ENCODE results near the gene RTEL1. TPM values are rescaled to one million over a fixed set of nuclear protein-coding genes. Genes with fewer than 3 reads are reported as not detected.
"Not testable (repeated sequence)": the region's sequence is repeated elsewhere in the genome, so short reads cannot be mapped to it uniquely, and the experiment has no call there.

RTEL1 gene
- polyA plus RNA-seq, 4 donors: 16.3 to 21.0 (median 18.3) TPM

DNA sequence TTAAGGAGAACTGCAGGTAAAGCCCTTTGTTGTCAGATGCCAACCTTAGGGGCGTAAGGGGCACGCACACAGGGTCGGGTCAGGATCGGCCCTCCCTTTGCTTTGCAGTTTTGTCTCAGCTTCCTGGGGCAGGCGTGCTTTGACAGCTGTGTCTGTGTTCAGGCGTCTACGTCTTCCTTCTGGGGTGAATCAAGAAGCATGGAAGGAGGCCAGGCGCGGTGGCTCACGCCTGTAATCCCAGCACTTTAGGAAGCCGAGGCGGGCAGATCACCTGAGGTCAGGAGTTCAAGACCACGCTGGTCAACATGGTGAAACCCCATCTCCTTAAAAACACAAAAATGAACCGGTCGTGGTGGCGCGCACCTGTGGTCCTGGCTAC, 51.0 kb downstream of the RTEL1 start:
- DNase-seq (ENCODE audit: low read depth in 4 of 4, low spot score in 3 of 4): no peak

DNA sequence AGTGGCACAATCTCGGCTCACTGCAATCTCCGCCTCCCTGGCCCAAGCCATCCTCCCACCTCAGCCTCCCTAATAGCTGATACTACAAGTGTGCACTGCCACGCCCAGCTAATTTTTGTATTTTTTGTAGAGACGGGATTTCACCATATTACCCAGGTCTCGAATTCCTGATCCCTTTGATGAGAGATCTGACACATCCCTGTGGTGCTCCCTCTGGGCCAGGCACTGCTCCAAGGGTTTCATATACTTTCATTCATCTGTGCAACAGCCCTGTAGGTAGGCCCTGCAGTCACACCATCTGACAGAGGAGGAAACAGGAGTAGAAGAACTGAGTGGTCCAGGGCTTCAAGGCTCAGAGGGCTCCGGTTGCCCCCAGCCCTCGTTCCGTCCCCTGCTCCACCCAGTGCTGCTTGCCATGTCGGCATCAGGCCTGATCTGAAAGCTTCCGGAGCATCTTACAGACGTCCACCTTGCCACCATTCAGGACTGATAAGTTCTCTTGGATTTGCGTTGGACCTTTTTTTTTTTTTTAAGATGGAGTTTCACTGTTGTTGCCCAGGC, 53.1 kb downstream of the RTEL1 start:
- no peak for DNase-seq (ENCODE audit: low read depth in 4 of 4, low spot score in 3 of 4)

DNA sequence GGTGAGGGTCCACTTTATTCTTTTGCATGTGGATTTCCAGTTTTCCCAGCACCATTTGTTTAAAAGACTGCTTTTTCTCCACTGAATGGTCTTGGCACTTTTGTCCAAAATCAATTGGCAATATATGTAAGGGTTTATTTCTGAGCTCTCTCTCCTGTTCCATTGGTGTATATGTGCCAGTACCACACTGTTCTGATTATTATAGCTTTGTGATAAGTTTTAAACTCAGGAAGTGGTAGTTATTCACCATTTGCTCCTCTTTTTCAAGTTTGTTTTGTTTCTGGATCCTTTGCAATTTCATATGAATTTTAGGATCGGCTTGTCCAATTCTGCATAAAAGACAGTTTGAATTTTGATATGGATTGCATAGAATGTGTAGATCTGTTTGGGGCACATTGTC, 54.1 kb downstream of the RTEL1 start:
- DNase-seq (ENCODE audit: low read depth in 4 of 4, low spot score in 3 of 4): no peak

DNA sequence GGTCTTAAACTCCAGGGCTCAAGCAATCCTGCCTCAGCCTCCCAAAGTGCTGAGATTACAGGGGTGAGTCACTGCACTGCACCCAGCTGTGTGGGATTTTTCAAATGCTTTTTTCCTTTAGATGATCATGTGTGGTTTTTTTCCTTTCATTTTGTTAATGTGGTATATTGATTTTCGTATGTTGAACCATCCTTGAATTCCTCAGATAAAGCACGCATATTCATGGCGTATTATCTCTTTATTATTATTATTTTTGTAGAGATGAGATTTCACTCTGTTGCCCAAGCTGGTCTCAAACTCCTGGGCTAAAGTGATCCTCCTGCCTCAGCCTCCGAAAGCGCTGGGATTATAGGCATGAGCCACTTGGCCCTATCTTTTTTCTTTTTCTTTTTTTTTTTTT, 56.7 kb downstream of the RTEL1 start:
- no peak for DNase-seq (ENCODE audit: low read depth in 4 of 4, low spot score in 3 of 4)

DNA sequence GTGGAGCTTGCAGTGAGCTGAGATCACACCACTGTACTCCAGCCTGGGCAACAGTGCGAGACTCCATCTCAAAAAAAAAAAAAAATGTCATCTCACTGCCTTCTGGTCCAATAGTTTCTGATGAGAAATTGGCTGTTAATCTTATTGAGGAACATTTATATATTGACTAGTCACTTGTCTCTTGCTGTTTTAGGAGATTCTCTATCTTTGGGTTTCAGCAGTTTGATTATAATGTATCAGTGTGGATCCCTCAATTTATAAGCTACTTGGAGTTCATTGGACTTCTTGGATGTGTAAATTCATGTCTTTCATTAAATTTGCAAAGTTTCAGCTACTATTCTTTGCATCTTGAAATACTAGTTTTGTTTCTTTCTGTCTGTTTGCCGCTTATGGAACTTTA, 60.9 kb downstream of the RTEL1 start:
- no peak for DNase-seq (ENCODE audit: low read depth in 4 of 4, low spot score in 3 of 4)

DNA sequence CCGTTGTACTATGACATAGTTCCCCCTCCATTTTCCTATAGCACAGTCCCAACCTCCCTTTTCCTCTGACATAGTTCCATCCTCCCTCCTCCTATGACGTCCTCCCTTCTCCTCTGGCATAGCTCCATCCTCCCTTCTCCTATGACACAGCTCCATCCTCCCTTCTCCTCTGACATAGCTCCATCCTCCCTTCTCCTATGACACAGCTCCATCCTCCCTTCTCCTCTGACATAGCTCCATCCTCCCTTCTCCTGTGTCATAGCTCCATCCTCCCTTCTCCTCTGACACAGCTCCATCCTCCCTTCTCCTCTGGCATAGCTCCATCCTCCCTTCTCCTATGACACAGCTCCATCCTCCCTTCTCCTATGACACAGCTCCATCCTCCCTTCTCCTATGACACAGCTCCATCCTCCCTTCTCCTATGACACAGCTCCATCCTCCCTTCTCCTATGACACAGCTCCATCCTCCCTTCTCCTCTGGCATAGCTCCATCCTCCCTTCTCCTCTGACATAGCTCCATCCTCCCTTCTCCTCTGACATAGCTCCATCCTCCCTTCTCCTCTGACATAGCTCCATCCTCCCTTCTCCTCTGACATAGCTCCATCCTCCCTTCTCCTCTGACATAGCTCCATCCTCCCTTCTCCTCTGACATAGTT, 65.0 kb downstream of the RTEL1 start:
- not testable (repeated sequence) for DNase-seq (ENCODE audit: low read depth in 4 of 4, low spot score in 3 of 4)

DNA sequence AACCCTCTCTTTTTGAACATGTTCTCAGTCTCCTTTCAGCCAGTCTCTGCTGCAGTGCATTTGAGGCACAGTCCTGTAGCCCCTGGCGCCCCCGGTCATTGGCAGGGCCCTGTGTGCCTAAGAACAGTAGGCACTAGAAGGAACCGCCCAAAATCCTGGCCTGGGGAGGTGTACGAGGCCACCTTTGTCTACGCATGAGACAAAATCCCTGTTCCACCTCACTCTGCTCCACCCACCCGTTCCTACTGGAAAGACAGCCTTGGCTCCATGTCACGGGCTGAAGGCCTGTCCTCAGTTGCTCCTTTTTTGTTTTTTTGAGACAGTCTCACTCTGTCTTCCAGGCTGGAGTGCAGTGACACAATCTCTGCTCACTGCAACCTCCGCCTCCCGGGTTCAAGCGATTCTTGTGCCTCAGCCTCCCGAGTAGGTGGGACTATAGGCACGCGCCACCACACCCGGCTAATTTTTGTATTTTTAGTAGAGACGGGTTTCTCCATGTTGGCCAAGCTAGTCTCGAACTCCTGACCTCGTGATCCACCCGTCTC, 72.1 kb downstream of the RTEL1 start:
- DNase-seq (ENCODE audit: low read depth in 4 of 4, low spot score in 3 of 4): not testable (repeated sequence)

DNA sequence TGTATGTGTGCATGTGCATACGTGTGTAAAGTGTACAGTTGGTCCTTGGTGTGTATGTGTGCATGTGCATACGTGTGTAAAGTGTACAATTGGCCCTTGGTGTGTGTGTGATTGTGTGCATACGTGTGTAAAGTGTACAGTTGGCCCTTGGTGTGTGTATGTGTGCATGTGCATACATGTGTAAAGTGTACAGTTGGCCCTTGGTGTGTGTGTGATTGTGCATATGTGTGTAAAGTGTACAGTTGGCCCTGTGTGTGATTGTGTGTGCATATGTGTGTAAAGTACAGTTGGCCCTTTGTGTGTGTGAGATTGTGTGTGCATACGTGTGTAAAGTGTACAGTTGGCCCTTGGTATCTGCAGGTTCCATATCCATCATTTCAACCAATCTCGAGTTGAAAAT, 73.3 kb downstream of the RTEL1 start:
- DNase-seq (ENCODE audit: low read depth in 4 of 4, low spot score in 3 of 4): no peak

DNA sequence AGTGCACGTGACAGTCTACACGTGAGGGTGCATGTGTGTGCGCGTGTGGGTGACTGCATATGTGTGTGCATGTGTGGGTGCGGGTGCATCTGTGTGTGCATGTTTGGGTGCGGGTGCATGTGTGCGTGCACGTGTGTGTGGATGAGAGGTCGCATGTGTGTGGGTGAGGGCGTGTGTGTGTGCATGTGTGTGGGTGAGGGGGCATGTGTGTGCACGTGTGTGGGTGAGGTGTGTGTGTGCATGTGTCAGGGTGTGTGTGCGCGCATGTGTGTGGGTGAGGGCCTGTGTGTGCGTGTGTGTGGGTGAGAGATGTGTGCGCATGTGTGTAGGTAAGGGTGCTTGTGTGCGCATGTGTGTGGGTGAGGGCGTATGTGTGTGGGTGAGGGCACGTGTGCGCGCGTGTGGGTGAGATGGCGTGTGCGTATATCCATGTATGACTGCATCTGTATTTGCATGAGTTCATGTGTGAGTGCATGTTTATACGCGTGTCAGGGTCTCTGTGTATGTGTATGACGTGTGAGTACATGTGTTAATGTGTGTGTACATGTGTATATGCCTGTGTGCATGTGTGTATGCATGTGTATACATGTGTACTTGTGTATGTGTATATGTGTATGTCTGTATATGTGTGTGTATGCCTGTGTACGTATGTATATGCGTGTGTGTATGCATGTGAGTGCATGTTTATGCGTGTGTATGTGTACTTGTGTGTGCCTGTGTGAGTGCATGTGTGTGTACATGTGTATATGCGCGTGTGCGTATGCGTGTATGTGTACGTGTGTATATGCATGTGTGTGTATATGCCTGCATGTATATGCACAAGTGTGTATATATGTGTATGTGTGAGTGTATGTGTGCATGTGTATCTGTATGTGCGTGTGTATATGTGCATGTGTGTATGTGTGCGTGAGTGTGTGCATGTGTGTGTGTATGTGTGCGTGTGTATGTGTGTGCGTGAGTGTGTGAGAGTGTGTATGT, 74.3 kb downstream of the RTEL1 start:
- DNase-seq (ENCODE audit: low read depth in 4 of 4, low spot score in 3 of 4): no peak

DNA sequence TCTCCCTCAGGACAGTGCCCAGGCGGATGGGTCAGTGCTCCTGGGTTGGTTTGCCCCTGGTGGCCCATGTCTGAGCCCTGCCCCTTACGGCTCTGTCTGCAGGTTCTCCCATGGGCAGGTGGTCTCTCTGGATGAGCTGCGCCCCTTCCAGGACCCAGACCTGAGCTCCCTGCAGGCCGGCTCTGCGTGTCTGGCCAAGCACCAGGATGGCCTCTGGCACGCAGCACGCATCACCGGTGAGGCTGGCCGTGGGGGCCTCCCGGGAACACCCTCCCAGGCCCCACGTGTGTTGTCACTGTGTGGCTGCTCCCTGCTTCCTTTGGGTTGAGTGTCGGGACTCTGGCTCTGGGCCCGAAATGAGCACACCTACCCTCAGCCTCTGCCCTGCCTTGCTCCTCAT, 75.0 kb downstream of the RTEL1 start:
- no peak for DNase-seq (ENCODE audit: low read depth in 4 of 4, low spot score in 3 of 4)

DNA sequence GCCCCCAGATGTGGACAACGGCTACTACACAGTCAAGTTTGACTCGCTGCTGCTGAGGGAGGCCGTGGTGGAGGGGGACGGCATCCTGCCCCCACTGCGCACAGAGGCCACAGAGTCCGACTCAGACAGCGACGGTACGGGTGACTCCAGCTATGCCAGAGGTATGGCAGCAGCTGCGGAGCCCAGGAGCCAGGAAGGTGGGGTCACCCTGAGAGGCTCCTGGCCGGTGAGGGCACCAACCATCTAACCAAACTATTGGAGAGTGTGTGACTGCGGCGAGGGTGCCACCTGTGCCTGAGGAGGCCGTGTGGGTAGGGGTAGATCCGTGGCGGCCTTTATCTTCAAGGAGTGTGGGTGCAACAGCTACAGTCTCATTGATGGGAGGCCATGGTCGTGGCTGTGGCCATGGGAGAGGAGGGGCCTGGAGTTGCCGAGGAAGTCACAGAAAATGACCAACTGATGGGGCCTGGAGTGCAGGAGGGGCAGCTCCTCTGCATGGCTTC, 75.5 kb downstream of the RTEL1 start:
- no peak for DNase-seq (ENCODE audit: low read depth in 4 of 4, low spot score in 3 of 4)

DNA sequence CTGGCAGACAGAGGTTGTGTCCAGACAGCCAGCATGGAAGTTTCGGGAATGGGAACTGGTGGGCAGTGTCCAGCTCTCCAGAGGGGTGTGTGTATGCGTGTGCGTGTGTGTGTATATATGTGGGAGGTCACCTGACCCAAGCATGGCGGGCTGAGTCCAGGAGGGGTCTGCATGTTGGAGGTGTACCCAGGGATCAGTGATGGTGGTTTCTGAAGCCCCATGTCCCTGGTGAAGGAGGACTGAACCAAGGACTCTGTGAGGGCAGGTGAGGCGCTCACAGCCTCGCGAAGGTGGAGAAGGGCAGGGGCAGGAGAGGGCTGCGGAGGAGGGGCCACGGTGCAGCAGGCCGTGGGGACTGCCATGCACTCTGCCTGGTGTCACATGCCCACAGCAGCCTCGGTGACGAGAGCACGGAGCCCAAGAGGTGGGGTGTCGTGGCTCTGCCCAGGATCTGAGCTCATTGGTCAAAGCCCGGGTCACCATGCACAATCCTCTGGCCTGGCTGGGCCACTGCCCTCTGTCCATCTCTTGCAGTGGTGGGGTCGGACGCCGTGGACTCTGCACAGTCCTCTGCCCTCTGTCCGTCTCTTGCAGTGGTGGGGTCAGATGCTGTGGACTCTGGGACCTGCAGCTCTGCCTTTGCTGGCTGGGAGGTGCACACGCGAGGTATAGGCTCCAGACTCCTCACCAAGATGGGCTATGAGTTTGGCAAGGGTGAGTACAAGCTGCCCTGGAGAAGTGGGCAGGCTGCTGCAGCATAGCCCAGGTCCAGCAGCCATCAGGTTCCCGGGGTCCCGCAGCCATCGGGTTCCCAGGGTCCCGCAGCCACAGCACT, 76.2 kb downstream of the RTEL1 start:
- no peak for DNase-seq (ENCODE audit: low read depth in 4 of 4, low spot score in 3 of 4)

DNA sequence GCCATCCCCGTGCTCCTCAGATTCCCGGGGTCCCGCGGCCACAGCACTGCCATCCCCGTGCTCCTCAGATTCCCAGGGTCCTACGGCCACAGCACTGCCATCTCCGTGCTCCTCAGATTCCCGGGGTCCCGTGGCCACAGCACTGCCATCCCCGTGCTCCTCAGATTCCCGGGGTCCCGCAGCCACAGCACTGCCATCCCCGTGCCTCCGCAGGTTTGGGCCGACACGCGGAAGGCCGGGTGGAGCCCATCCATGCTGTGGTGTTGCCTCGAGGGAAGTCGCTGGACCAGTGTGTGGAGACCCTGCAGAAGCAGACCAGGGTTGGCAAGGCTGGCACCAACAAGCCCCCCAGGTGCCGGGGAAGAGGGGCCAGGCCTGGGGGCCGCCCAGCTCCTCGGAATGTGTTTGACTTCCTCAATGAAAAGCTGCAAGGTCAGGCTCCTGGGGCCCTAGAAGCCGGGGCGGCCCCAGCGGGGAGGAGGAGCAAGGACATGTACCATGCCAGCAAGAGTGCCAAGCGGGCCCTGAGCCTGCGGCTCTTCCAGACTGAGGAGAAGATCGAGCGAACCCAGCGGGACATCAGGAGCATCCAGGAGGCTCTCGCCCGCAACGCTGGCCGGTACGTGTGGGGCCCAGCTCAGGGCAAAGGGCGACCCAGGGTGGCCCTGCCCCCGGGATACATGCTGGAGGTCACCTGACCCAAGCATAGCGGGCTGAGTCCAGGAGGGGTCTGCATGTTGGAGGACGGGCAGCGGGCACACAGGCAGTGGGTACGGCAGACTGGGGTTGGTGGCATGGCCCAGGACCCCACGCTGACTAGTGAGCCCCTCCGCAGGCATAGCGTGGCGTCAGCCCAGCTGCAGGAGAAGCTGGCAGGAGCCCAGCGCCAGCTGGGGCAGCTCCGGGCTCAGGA, 77.1 kb downstream of the RTEL1 start:
- DNase-seq (ENCODE audit: low read depth in 4 of 4, low spot score in 3 of 4): no peak

DNA sequence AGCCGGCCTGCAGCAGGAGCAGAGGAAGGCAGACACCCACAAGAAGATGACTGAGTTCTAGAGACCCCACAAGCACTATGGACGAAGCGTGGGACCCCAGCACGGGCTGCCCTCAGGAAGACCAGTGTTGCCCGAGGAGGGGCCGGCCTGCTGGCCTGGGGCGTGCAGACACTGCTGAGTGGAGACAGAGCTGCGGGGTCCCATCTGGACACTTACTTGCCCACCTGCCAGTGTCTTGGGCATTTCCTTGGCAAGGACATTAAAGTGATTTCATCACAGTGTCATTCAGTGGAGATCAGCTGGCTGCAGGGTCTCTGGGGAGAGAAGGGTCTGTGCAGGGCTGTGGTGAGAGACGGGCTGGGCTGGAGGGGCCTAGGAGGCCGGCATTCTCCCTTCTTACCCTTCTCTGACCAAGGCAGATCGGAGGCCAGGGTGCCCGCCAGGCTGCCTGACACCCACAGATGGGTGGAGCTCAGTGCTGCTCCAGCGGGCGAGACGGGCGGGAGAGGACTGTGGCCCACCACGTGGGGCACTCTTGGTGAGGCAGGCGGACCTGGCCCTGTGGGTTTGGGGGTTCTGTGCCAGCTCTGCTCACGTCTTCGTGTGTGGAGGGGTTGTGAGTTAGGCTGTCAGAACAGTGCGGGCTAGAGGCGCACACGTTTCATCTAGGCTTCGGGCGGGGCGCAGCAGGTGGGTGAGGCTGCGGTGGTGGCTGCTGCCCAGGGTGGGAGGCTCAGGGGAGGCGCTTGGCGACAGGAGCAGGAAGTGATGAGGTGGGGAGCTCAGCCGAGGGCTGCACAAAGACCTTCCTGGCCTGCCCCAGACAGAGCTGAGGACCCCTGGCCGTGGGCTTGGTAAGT, 78.0 kb downstream of the RTEL1 start, which contains the start of gene LIME1:
TSS of gene LIME1 (plus strand) at position 806 of the 860 bp plus-strand sequence. CDS start 886 bp downstream, outside the sequence.
- DNase-seq (ENCODE audit: low read depth in 4 of 4, low spot score in 3 of 4): no peak

DNA sequence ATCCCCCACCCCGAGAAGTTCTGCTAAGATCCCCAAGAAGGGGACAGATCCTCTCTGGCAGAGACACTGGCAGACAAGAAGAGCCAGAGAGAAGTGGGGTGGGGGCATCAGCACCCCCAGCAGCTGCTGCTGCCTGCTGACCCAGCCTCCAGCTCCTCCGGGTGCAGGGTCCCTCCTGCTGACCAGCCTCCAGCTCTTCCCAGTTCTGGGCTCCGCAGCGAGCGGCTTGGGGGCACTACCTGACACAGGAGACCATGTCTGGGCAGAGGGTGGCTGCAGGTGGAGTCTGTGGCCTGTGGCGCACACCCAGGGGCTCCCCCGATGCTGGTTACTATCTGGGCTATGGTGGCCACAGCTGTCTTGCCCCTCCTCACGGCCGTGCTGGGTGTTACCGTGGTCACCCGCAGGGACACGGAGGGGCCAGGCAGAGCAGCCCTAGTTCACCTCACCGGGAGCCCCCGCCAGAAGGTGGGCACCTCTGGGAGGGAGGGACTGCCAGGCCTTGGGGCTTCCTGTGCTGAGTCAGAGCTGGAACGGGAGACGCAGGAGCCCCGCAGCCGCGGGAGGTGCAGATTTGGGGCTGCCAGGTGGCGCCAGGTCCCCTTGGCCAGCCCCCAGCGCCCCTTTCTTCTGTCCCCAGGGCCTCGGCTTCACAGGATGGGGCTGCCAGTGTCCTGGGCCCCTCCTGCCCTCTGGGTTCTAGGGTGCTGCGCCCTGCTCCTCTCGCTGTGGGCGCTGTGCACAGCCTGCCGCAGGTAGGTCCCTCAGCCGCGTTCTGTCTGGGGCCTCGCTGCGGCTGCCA, 79.0 kb downstream of the RTEL1 start:
- DNase-seq (ENCODE audit: low read depth in 4 of 4, low spot score in 3 of 4): no peak

DNA sequence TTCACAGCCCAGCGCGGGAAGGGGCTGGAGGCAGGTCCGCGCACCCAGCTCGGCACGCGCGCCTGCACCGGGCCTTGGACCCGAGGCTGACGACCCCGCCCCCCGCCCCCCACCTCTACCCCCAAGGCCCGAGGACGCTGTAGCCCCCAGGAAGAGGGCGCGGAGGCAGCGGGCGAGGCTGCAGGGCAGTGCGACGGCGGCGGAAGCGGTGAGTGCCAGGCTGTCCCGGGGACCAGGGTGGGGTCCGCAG, 79.5 kb downstream of the RTEL1 start:
- no peak for DNase-seq (ENCODE audit: low read depth in 4 of 4, low spot score in 3 of 4)

DNA sequence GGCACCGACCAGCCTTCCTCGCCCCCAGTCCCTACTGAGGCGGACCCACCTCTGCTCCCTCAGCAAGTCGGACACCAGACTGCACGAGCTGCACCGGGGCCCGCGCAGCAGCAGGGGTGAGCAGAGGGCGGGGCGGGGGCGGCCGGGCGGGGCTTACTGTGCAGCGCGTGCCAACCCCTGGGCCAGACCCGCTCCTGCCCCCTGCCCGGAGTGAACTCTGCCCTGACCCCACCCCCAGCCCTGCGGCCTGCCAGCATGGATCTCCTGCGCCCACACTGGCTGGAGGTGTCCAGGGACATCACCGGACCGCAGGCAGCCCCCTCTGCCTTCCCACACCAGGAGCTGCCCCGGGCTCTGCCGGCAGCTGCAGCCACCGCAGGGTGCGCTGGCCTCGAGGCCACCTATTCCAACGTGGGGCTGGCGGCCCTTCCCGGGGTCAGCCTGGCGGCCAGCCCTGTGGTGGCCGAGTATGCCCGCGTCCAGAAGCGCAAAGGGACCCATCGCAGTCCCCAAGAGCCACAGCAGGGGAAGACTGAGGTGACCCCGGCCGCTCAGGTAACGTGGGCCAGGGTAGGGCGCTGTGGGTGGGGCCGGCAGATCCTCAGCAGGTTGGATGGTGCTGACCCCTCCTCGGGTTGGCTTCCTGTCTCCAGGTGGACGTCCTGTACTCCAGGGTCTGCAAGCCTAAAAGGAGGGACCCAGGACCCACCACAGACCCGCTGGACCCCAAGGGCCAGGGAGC, 80.0 kb downstream of the RTEL1 start:
- DNase-seq (ENCODE audit: low read depth in 4 of 4, low spot score in 3 of 4): no peak

Measured in left renal pelvis (tissue), 4 donors.